A673 (cell line): ENCODE results near the gene C20orf96. TPM values are rescaled to one million over a fixed set of nuclear protein-coding genes. Genes with fewer than 3 reads are reported as not detected.

Experiments
- BruUV-seq: library from RNA; stranded (reverse); fragments of 400-500 nt; replicated peaks from 2 replicates; lab custom pipeline; 2021; lab: Mats Ljungman, UMichigan
- CTCF ChIA-PET: fragments of 300-600 bp; sonication (Branson Sonifier 250); formaldehyde crosslinking; loops from one replicate; lab custom pipeline; 2022; ENCODE audit warnings: antibody characterized with exemption; lab: Charles Lee
- POLR2A ChIA-PET: fragments of 300-600 bp; sonication (Branson Sonifier 250); formaldehyde crosslinking; loops from one replicate; lab custom pipeline; 2022; ENCODE audit warnings: antibody characterized with exemption; ENCODE audit not compliant: low non-redundant PET; lab: Charles Lee
- DNase-seq: peaks from one replicate; pipeline ENCODE4 v3.0.0-alpha.2; 2015; ENCODE audit warnings: low spot score
- H3K27ac ChIP-seq: fragments of 200-600 bp; sonication (generic); 2 replicates; pipeline ENCODE4 v1.5.1; 2016; ENCODE audit warnings: mixed run types, low read depth, mild to moderate bottlenecking, mixed read lengths, antibody characterized with exemption, low read length; ENCODE audit not compliant: poor library complexity, severe bottlenecking
- H3K27me3 ChIP-seq: fragments of 200-600 bp; sonication (generic); replicated peaks from 2 replicates; pipeline ENCODE4 v1.6.1; 2017; ENCODE audit warnings: mixed run types, low read depth, mild to moderate bottlenecking, mixed read lengths, antibody characterized with exemption, low read length; ENCODE audit not compliant: insufficient read depth, poor library complexity
- H3K36me3 ChIP-seq: fragments of 200-600 bp; sonication (generic); 2 replicates; pipeline ENCODE4 v1.6.1; 2016; ENCODE audit warnings: mixed run types, mild to moderate bottlenecking, mixed read lengths, antibody characterized with exemption, low read length; ENCODE audit not compliant: insufficient read depth, poor library complexity, severe bottlenecking
- H3K4me1 ChIP-seq: fragments of 200-600 bp; sonication (generic); 2 replicates; pipeline ENCODE4 v1.6.1; 2017; ENCODE audit warnings: mixed run types, mild to moderate bottlenecking, mixed read lengths, antibody characterized with exemption, low read length; ENCODE audit not compliant: insufficient read depth, poor library complexity, severe bottlenecking
- H3K4me3 ChIP-seq: fragments of 200-600 bp; sonication (generic); 2 replicates; pipeline ENCODE4 v1.5.1; 2016; ENCODE audit warnings: low read depth, mixed run types, mild to moderate bottlenecking, mixed read lengths, low read length; ENCODE audit not compliant: poor library complexity, severe bottlenecking
- H3K9me3 ChIP-seq: fragments of 200-600 bp; sonication (generic); 2 replicates; pipeline ENCODE4 v1.6.1; 2016; ENCODE audit warnings: mixed run types, low read depth, mild to moderate bottlenecking, mixed read lengths, antibody characterized with exemption, low read length; ENCODE audit not compliant: poor library complexity, severe bottlenecking
- CTCF ChIP-seq: fragments of 300-800, 200-600 bp; sonication (generic); conservative IDR thresholded peaks from 2 replicates; pipeline ENCODE4 v1.5.1; 2017; ENCODE audit warnings: low read depth, mild to moderate bottlenecking, antibody characterized with exemption, low read length, moderate library complexity, mixed read lengths
- EZH2 ChIP-seq: fragments of 200-600 bp; sonication (generic); IDR thresholded peaks from 2 replicates; pipeline ENCODE4 v1.6.1; 2017; ENCODE audit warnings: borderline replicate concordance, low read depth, mild to moderate bottlenecking, mixed read lengths, antibody characterized with exemption, low read length; ENCODE audit not compliant: poor library complexity, severe bottlenecking
- intact Hi-C: fragments of 100-400 bp; cut with micrococcal nuclease; formaldehyde crosslinking; loops from one replicate; pipeline ENCODE4 v1.10.0; 2022; ENCODE audit not compliant: unreplicated experiment
- total RNA-seq: library from RNA; stranded (reverse); gene quantifications from 2 replicates; pipeline ENCODE4 v1.2.3, GENCODE V29; 2021

Gene C20orf96
- total RNA-seq, 1 experiment from 2014 or later, result 21.7 TPM

- BruUV-seq, result no TSS peak
- Histone ChIP-seq H3K4me1 (peaks cover 27% of the 10 kb centered on the region), H3K9me3 (no peaks in the 10 kb centered on the region), H3K4me3 (no peak overlapping the region), H3K27me3 (no peaks in the 10 kb centered on the region), H3K27ac (no peak overlapping the region), H3K36me3 (no peaks in the 10 kb centered on the region)
- TF ChIP-seq CTCF (no peak), EZH2 (no peak)
- DNase-seq, result no peak
- POLR2A ChIA-PET, result no interaction called here
- CTCF ChIA-PET, result no interaction called here
- intact Hi-C loops, result no loop called here
Observed at GRCh38 chr20:313402-313801, 22.9 kb upstream of the C20orf96 start.

GRCh38 chr20:312866-313265 is 22.3 kb upstream of the C20orf96 start:
- Histone ChIP-seq H3K27ac (no peak overlapping the region), H3K4me3 (no peak overlapping the region), H3K36me3 (no peaks in the 10 kb centered on the region), H3K27me3 (no peaks in the 10 kb centered on the region), H3K9me3 (no peaks in the 10 kb centered on the region), H3K4me1 (peaks cover 32% of the 10 kb centered on the region)
- BruUV-seq, result no TSS peak
- no peak for DNase-seq
- ChIA-PET CTCF (no interaction called here), POLR2A (no interaction called here)
- TF ChIP-seq EZH2, result no peak
- no peak for TF ChIP-seq CTCF
- intact Hi-C loops, result no loop called here

- Histone ChIP-seq H3K4me3 (no peak overlapping the region), H3K4me1 (peaks cover 32% of the 10 kb centered on the region), H3K27ac (no peak overlapping the region), H3K27me3 (no peaks in the 10 kb centered on the region), H3K36me3 (no peaks in the 10 kb centered on the region), H3K9me3 (no peaks in the 10 kb centered on the region)
- ChIA-PET CTCF (no interaction called here), POLR2A (no interaction called here)
- TF ChIP-seq EZH2 (no peak), CTCF (no peak)
- no peak for DNase-seq
- intact Hi-C loops, result no loop called here
- no TSS peak for BruUV-seq
Observed at GRCh38 chr20:312067-312466, 21.5 kb upstream of the C20orf96 start.
